Cerebellar cortex (tissue), 1 donor: ENCODE data around the gene CEBPZOS.

ENCODE experiments used
- DNase-seq: peaks from one replicate; pipeline ENCODE4 v3.0.0-alpha.2; 2015; ENCODE audit warnings: low spot score

CEBPZOS gene

GRCh38 chr2:37196320-37197195 lies at the start of gene CEBPZOS:
Gene CEBPZOS, plus strand, starts transcription at chr2:37196496. Its CDS starts 3,209 bp downstream, at chr2:37199705.
- peak; percentile 81 for DNase-seq

- DNase-seq = no peak
Measured at GRCh38 chr2:37148325-37148724, 48.0 kb upstream of the CEBPZOS start.

GRCh38 chr2:37149626-37150322 lies 46.5 kb upstream of the CEBPZOS start:
- DNase-seq = no peak

- no peak for DNase-seq
Measured at GRCh38 chr2:37153224-37153623, 43.1 kb upstream of the CEBPZOS start.

GRCh38 chr2:37154785-37155184 lies 41.5 kb upstream of the CEBPZOS start:
- no peak for DNase-seq

GRCh38 chr2:37156071-37156856 lies 40.0 kb upstream of the CEBPZOS start:
- DNase-seq = peak; percentile 54

GRCh38 chr2:37156857-37157714 lies 39.2 kb upstream of the CEBPZOS start, which contains the start of gene EIF2AK2:
Gene EIF2AK2, minus strand, starts transcription at chr2:37156980. Its CDS starts 9,174 bp downstream, at chr2:37147806.
- peak; percentile 65 for DNase-seq

GRCh38 chr2:37164757-37165156 lies 31.5 kb upstream of the CEBPZOS start:
- no peak for DNase-seq

GRCh38 chr2:37167636-37168180 lies 28.6 kb upstream of the CEBPZOS start:
- DNase-seq = no peak

- DNase-seq = peak; percentile 33
Measured at GRCh38 chr2:37168217-37168981, 27.9 kb upstream of the CEBPZOS start.

- DNase-seq = no peak
Measured at GRCh38 chr2:37171624-37171950, 24.7 kb upstream of the CEBPZOS start.

- DNase-seq = no peak
Measured at GRCh38 chr2:37173741-37174140, 22.6 kb upstream of the CEBPZOS start.

- no peak for DNase-seq
Measured at GRCh38 chr2:37180006-37180639, 16.2 kb upstream of the CEBPZOS start.

GRCh38 chr2:37180640-37181039 lies 15.7 kb upstream of the CEBPZOS start:
- no peak for DNase-seq

- no peak for DNase-seq
Measured at GRCh38 chr2:37181726-37182684, 14.3 kb upstream of the CEBPZOS start.

- no peak for DNase-seq
Measured at GRCh38 chr2:37188570-37188969, 7.7 kb upstream of the CEBPZOS start, which contains the start of gene SULT6B1. Gene SULT6B1, minus strand, starts transcription at chr2:37188670. Its CDS starts 30 bp downstream, at chr2:37188640.

- DNase-seq = no peak
Measured at GRCh38 chr2:37189452-37190153, 6.7 kb upstream of the CEBPZOS start.

GRCh38 chr2:37190290-37190689 lies 6.0 kb upstream of the CEBPZOS start:
- no peak for DNase-seq
